Hematopoietic multipotent progenitor cell (in vitro differentiated cells): ENCODE measurements around the gene FBXO44. TPM values are rescaled to one million over a fixed set of nuclear protein-coding genes. Genes with fewer than 3 reads are reported as not detected.
"Not testable (repeated sequence)": the region's sequence is repeated elsewhere in the genome, so short reads cannot be mapped to it uniquely, and the experiment has no call there.

ENCODE experiments used
- DNase-seq, 3 donors: peaks; one replicate each; pipeline ENCODE4 v3.0.0-alpha.2; 2011 to 2015; ENCODE audit warnings: low read depth in 2 of 3, low spot score in 2 of 3
- total RNA-seq: library from RNA; depleted of rRNA; stranded (reverse); fragments of >200 nt; gene quantifications from one replicate; pipeline ENCODE4 v1.2.3, GENCODE V29; 2012

Gene FBXO44
- total RNA-seq, result 10.5 TPM

- DNase-seq, result no peak
These were observed at the start of gene FBXO44, which contains the start of gene FBXO2 for GRCh38 chr1:11654137-11654938. Gene FBXO44 (plus strand): TSS chr1:11654877. CDS start chr1:11655836, 959 bp downstream. Gene FBXO2 (minus strand): TSS chr1:11654429. CDS start chr1:11654340, 89 bp downstream.

GRCh38 chr1:11606775-11607174 is 47.9 kb upstream of the FBXO44 start:
- DNase-seq, result no peak

- not testable (repeated sequence) for DNase-seq
These were observed 46.0 kb upstream of the FBXO44 start for GRCh38 chr1:11608596-11609130.

DNA sequence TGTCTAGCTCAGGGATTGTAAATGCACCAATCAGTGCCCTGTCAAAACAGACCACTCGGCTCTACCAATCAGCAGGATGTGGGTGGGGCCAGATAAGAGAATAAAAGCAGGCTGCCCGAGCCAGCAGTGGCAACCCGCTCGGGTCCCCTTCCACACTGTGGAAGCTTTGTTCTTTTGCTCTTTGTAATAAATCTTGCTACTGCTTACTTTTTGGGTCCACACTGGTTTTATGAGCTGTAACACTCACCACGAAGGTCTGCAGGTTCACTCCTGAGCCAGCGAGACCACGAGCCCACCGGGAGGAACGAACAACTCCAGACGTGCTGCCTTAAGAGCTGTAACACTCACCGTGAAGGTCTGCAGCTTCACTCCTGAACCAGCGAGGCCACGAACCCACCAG is 45.3 kb upstream of the FBXO44 start:
- not testable (repeated sequence) for DNase-seq

DNA sequence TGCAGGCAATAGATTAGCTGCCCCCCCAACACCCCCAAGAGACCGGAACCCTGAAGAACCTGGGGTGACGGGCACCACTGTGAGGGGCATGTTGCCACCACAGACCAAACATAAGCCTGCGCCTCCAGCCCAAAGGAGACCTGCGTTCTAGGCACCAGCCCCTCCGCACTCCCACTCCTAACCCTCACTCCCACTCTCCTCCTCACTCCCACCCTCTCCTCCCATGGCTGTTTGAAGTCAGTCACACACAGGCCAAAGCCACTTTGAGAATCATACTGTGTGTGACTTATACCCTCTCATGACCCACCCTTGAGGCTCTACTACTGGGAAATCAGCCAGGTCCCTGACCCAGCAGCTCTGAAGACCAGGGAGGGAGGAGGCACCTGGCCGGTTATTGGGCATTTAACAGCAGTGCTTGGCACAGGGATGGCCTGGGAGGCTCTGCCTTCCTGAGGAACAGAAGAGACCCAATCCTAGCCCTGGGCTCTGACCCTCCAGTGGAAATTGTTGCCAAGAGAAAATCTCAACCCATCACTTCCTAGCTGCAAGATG is 44.0 kb upstream of the FBXO44 start:
- no peak for DNase-seq

DNA sequence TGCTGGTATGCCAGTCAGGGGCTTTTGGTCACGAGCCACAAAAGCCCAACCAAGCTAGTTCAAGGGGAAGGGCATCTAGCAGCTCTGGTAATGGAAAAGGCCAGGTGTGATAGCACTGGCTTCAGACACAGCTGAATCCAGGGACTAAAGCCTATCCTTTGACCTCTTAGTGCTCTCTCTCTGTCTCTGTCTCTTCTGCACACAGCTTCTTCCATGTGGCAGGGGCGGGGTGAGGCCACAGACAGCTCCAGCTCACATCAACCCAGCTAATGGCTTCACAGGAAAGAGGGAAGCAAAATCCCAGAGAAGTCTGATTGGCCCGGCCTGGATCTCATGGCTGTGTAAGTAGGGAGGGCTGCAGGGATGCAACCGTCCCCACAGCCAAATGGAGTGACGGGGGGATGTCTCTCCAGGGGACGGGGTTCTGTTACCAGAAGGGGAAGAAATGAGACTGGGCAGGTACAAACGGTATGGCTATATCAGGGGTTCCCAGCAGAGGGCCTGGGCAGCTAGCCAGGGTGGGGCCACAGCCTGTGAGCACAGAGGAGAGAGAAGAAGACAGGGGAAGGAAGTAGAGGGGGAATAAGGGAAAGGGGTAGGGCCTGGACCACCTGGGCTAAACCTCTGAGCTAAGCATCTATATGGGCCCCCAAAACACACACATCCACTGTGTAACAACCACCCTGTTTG is 42.9 kb upstream of the FBXO44 start:
- DNase-seq, result no peak

DNA sequence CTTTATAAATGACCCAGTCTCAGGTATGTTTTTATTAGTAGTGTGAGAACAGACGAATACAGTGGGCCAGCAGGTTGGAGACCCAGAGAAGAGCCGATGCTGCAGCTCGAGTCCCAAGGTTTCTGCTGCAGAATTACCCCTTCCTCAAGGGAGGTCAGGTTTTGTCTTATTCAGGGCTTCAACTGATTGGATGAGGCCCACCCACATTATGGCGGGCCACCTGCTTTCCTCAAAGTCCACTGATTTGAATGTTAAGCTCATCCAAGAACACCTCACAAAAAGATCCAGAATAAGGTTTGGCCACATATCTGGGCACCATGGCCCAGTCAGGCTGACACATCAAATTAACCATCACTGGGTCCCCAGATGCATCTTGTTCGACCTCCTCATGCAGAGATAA is 41.3 kb upstream of the FBXO44 start:
- no peak for DNase-seq

- DNase-seq, result no peak
These were observed 39.6 kb upstream of the FBXO44 start for GRCh38 chr1:11615090-11615489.

- DNase-seq, result no peak
These were observed 37.9 kb upstream of the FBXO44 start for GRCh38 chr1:11616766-11617165.

DNA sequence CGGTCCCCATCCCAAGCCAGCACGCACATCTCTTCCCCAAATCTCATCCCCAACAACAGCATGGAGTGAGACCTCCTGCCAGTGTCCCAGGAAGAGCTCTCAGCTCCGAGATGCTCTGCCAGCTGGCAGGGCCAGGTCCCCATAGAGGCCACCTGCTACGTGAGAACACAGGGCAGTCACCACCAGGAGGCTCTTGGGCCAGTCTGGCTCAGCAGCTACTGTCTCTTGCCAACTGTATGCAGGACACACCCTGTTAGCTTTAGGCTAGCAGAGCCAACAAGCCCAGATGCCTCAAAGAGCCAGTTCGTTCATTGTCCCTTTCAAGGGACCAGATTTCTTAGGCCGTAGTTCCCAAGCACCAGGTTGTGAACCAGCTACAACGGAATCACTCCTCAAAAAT is 37.4 kb upstream of the FBXO44 start:
- DNase-seq, result no peak

DNA sequence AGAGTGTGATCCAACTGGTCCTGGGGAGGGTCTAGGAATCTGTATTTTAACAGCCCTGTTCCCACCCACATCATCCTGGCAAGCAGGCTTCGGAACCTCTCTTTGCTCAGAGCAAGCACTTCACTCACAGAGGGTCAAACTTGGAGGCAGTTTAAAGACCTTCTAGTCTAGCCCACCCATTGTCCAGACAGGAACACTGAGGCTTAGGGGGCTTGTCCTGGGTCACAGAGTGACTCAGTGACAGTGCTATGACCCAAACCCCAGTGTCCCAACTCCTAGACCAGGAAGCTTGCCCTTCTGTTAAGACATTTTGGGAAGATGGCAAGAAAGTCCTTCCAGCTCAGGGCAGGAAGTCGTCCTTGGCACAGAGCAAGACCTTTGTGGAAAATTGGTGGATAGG is 36.9 kb upstream of the FBXO44 start:
- DNase-seq, result no peak

- DNase-seq, result no peak
These were observed 34.3 kb upstream of the FBXO44 start for GRCh38 chr1:11620405-11620804.

- no peak for DNase-seq
These were observed 33.8 kb upstream of the FBXO44 start for GRCh38 chr1:11620924-11621323.

GRCh38 chr1:11622398-11622797 is 32.3 kb upstream of the FBXO44 start:
- no peak for DNase-seq

- no peak for DNase-seq
These were observed 31.0 kb upstream of the FBXO44 start for GRCh38 chr1:11623702-11624101.

GRCh38 chr1:11626551-11626950 is 28.1 kb upstream of the FBXO44 start:
- DNase-seq, result no peak

DNA sequence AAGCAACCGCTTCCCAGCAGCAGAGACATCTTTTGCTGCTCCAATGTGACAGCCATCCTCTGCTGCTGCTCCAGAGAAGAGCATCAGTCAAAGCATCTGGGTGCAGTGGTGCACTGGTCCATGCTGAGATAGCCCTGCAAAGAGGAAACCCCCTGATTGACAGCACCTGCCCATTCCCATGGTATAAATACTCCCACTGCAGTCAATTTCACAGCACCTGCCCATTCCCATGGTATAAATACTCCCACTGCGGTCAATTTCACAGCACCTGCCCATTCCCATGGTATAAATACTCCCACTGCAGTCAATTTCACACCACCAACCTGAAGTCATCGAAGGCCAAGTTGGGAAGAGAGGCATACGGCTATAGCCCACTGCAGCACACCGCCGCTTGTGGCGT is 25.9 kb upstream of the FBXO44 start:
- DNase-seq, result no peak

GRCh38 chr1:11629184-11630016 is 25.3 kb upstream of the FBXO44 start:
- DNase-seq, result no peak

DNA sequence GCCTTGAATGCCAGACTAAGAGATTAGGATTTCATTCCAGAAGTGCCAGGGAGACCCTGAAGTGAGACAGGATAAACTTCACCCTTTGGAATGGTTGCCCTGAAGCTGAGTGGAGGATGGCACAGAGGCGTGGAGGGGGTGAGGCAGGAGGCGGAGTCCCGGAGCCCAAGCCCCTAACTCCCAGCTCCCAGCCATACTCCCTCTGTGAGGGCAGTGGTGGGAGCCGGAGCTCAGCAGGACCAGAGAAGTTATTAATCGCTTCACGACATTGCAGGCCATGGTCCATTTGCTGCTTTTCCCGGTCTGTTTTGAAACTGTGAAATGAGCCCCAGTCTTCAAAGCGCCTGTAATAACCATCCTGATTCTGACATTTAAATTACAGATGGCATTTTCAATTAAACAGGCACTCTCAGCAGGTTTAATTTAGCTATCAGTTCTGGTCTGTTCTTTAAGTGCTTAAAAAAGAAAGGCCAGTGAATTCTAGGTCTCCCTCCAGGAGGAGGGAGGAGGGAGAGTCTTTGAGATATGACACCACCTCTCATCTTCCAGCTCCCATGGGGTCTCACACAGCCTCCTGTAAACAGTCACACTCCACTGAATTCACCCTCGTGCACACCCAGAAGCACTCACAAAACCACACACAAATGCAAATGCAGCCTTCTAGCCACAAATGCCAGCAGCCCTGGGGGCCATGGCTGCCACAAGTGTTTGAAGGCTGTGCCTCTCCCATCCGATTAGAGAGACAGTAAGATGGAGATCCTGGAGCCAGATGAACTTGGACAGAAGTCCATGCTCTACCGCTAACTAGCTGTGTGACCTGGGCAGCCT is 20.1 kb upstream of the FBXO44 start:
- DNase-seq, result no peak

- no peak for DNase-seq
These were observed 16.6 kb upstream of the FBXO44 start for GRCh38 chr1:11638121-11638520.
